ENCODE data around the gene RPS6KA1.

DNA sequence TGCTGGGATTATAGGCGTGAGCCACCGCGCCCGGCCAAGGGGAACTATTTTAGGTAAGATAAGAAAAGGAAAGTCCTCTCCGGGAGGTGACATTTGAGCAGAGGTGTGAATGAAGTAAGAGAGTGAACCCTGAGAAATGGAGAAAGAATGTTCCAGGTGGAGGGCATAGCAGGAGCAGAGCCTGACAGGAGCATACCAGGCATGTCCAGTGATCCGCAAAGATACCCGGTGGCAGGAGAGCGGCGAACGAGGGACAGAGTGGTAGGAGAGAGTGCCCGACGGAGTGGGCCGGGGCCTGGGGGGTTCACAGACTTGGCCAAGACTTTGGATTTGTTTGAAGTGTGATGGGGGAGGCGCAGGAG lies 7.9 kb upstream of the RPS6KA1 start:
- TF ChIP-seq CTCF (IDR thresholded peaks at IDR 0.05; ENCODE audit: low read depth, low read length, poor library complexity, severe bottlenecking) (no peak), EZH2phosphoT487 (IDR thresholded peaks at IDR 0.05; ENCODE audit: borderline replicate concordance, low read length) (no peak)

All from DOHH2 (cell line).